C4-2B (cell line): ENCODE data around the gene GCSAML.

ENCODE experiments used
- ZFX ChIP-seq: fragments of 450-650 bp; IDR thresholded peaks from 2 replicates; pipeline ENCODE4 v1.6.1; 2017
- TF ChIP-seq, protein P1 (sequence below): fragments of 450-650 bp; conservative IDR thresholded peaks from 2 replicates; pipeline ENCODE4 v1.5.1; 2017; ENCODE audit warnings: mild to moderate bottlenecking

DNA sequence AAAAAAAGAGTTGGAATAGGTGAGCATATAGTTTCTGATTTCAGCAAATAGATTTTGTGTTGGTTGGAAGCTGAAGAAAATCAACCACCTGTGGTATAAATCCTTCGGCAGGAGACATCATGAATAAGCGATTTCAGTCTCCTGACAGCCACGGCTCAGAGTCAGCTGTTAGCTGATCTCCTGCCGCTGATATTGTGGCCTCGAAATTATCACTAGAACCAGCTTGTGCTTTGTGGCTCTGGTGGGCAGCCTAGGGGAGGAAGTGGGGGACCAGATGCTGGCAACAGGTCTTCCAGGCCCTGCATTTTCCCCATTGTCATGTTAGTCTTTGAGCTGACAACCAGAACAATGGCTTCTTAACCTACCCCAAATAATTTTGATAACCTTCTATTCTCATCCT, 842 bp upstream of the GCSAML start:
- TF ChIP-seq, protein P1, sequence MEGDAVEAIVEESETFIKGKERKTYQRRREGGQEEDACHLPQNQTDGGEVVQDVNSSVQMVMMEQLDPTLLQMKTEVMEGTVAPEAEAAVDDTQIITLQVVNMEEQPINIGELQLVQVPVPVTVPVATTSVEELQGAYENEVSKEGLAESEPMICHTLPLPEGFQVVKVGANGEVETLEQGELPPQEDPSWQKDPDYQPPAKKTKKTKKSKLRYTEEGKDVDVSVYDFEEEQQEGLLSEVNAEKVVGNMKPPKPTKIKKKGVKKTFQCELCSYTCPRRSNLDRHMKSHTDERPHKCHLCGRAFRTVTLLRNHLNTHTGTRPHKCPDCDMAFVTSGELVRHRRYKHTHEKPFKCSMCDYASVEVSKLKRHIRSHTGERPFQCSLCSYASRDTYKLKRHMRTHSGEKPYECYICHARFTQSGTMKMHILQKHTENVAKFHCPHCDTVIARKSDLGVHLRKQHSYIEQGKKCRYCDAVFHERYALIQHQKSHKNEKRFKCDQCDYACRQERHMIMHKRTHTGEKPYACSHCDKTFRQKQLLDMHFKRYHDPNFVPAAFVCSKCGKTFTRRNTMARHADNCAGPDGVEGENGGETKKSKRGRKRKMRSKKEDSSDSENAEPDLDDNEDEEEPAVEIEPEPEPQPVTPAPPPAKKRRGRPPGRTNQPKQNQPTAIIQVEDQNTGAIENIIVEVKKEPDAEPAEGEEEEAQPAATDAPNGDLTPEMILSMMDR: no peak
- TF ChIP-seq ZFX: no peak
